ENCODE data around the gene RNF207. TPM values are rescaled to one million over a fixed set of nuclear protein-coding genes. Genes with fewer than 3 reads are reported as not detected.

RNF207 gene
- total RNA-seq, 1 experiment from 2014 or later = 115 TPM

GRCh38 chr1:6199298-6200187, 6.4 kb upstream of the RNF207 start, which contains the start of gene RPL22:
TSS of gene RPL22 (minus strand) at chr1:6199595. CDS start at chr1:6199573, 22 bp downstream.
- Histone ChIP-seq H3K27me3 (ENCODE audit: control insufficient read depth, insufficient read depth, low read length) (no peaks in the 10 kb centered on the region), H3K27ac (ENCODE audit: low read length) (peak within 1 kb of the TSS; percentile 99), H3K36me3 (ENCODE audit: control insufficient read depth, insufficient read depth, low read length) (peaks cover 26% of the 10 kb centered on the region), H3K9me3 (ENCODE audit: control insufficient read depth, insufficient read depth, low read depth, low read length) (no peaks in the 10 kb centered on the region), H3K4me1 (ENCODE audit: control insufficient read depth, insufficient read depth, low read length) (peaks cover 15% of the 10 kb centered on the region), H3K4me3 (ENCODE audit: low read depth in 2 of 2, low read length in 2 of 2) (peak within 1 kb of the TSS; percentile 86 to 96)
- TF ChIP-seq REST (IDR thresholded peaks at IDR 0.05; ENCODE audit: insufficient read depth in 1 of 2, low read depth in 2 of 2, low read length in 1 of 2) (0 out of 4 replicates have a peak, but pooled peaks of 1 of the 2 experiments have one; percentile 52), SIN3A (IDR thresholded peaks at IDR 0.05; ENCODE audit: borderline replicate concordance, insufficient read depth, low read depth, low read length) (peak; percentile 69; the same call in 1 of the 2 replicates), TCF7L2 (IDR thresholded peaks at IDR 0.05; ENCODE audit: low read depth, low read length) (peak; percentile 72), CTCF (IDR thresholded peaks at IDR 0.05) (no peak), POLR2AphosphoS5 (IDR thresholded peaks at IDR 0.05; ENCODE audit: low read depth, low read length) (peak; percentile 96)
- ChIA-PET POLR2A (no interaction called here), CTCF (no interaction called here)
- in situ Hi-C loops (cut with HindIII; ENCODE audit: low pct_unique_long_range_greater_than_20kb, low sequenced_read_pairs) = no loop called here
- ATAC-seq (peak; percentile 97), DNase-seq (ENCODE audit: low read depth, low spot score) (peak; percentile 96)
- BruUV-seq (replicated peaks) = no TSS peak
- intact Hi-C loops (cut with micrococcal nuclease; ENCODE audit: unreplicated experiment) = no loop called here

- CTCF ChIA-PET = no interaction called here
- Histone ChIP-seq H3K4me3 (ENCODE audit: low read depth in 2 of 2, low read length in 2 of 2) (peak overlapping the region; percentile 86 to 96), H3K9me3 (ENCODE audit: control insufficient read depth, insufficient read depth, low read depth, low read length) (no peaks in the 10 kb centered on the region), H3K27me3 (ENCODE audit: control insufficient read depth, insufficient read depth, low read length) (no peaks in the 10 kb centered on the region), H3K4me1 (ENCODE audit: control insufficient read depth, insufficient read depth, low read length) (peaks cover 15% of the 10 kb centered on the region), H3K36me3 (ENCODE audit: control insufficient read depth, insufficient read depth, low read length) (peaks cover 26% of the 10 kb centered on the region), H3K27ac (ENCODE audit: low read length) (peak overlapping the region; percentile 99)
- intact Hi-C loops (cut with micrococcal nuclease; ENCODE audit: unreplicated experiment) (no loop called here), in situ Hi-C loops (cut with HindIII; ENCODE audit: low pct_unique_long_range_greater_than_20kb, low sequenced_read_pairs) (no loop called here)
- DNase-seq (ENCODE audit: low read depth, low spot score) (no peak), ATAC-seq (no peak)
- TF ChIP-seq TCF7L2 (IDR thresholded peaks at IDR 0.05; ENCODE audit: low read depth, low read length) (no peak), CTCF (IDR thresholded peaks at IDR 0.05) (no peak), POLR2AphosphoS5 (IDR thresholded peaks at IDR 0.05; ENCODE audit: low read depth, low read length) (no peak), SIN3A (IDR thresholded peaks at IDR 0.05; ENCODE audit: borderline replicate concordance, insufficient read depth, low read depth, low read length) (no peak), REST (IDR thresholded peaks at IDR 0.05; ENCODE audit: insufficient read depth in 1 of 2, low read depth in 2 of 2, low read length in 1 of 2) (no peak)
- BruUV-seq (replicated peaks) = no TSS peak
- POLR2A ChIA-PET = no interaction called here
Observed at GRCh38 chr1:6200188-6200809, 5.6 kb upstream of the RNF207 start.

Data from Panc1 (cell line).